ENCODE measurements around the gene WDR27.

WDR27 gene

DNA sequence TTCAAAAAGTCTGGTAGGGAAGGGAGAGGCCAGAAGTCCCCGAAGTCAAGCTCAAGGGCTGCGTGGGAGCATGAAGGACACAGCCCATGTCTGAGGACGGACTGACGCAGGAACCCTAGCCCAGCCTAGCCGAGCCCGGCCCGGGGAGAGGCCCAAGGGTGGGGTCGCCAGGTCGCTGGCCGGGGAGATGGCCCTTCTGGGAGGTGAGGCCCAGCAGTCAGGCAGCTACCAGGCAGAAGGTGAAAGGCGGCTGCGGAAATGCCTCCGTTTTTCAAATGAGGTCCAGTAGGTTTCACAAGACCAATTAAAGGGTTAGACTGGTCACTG lies 44.6 kb downstream of the WDR27 start:
- Histone ChIP-seq H3K36me3 (replicated peaks; ENCODE audit: insufficient read depth, low read length) (no peaks in the 10 kb centered on the region), H3K27me3 (replicated peaks; ENCODE audit: insufficient read depth, low read length) (no peaks in the 10 kb centered on the region), H3K79me2 (ENCODE audit: low read length) (no peaks in the 10 kb centered on the region), H3K4me2 (ENCODE audit: low read depth, low read length) (no peak overlapping the region), H3K4me3 (ENCODE audit: low read length) (no peak overlapping the region), H3K9me2 (replicated peaks; ENCODE audit: insufficient read depth, low read length) (no peaks in the 10 kb centered on the region), H3K9me3 (replicated peaks; ENCODE audit: insufficient read depth, low read length) (no peaks in the 10 kb centered on the region), H3K9ac (ENCODE audit: low read length) (no peak overlapping the region), H2AFZ (ENCODE audit: low read length) (no peak overlapping the region), H4K20me1 (ENCODE audit: insufficient read depth, low read length) (no peaks in the 10 kb centered on the region), H3K27ac (ENCODE audit: low read length) (no peak overlapping the region), H3F3A (ENCODE audit: insufficient read depth, low read length) (no peaks in the 10 kb centered on the region), H3K4me1 (ENCODE audit: low read length) (no peaks in the 10 kb centered on the region)
- no peak for DNase-seq
- TF ChIP-seq EZH2 (optimal IDR thresholded peaks at IDR 0.05; ENCODE audit: low read depth, low read length) (no peak), EZH2phosphoT487 (IDR thresholded peaks at IDR 0.05; ENCODE audit: low read length) (no peak)
- TF ChIP-seq, protein P1, sequence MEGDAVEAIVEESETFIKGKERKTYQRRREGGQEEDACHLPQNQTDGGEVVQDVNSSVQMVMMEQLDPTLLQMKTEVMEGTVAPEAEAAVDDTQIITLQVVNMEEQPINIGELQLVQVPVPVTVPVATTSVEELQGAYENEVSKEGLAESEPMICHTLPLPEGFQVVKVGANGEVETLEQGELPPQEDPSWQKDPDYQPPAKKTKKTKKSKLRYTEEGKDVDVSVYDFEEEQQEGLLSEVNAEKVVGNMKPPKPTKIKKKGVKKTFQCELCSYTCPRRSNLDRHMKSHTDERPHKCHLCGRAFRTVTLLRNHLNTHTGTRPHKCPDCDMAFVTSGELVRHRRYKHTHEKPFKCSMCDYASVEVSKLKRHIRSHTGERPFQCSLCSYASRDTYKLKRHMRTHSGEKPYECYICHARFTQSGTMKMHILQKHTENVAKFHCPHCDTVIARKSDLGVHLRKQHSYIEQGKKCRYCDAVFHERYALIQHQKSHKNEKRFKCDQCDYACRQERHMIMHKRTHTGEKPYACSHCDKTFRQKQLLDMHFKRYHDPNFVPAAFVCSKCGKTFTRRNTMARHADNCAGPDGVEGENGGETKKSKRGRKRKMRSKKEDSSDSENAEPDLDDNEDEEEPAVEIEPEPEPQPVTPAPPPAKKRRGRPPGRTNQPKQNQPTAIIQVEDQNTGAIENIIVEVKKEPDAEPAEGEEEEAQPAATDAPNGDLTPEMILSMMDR (IDR thresholded peaks at IDR 0.05; ENCODE audit: low read length): no peak

DNA sequence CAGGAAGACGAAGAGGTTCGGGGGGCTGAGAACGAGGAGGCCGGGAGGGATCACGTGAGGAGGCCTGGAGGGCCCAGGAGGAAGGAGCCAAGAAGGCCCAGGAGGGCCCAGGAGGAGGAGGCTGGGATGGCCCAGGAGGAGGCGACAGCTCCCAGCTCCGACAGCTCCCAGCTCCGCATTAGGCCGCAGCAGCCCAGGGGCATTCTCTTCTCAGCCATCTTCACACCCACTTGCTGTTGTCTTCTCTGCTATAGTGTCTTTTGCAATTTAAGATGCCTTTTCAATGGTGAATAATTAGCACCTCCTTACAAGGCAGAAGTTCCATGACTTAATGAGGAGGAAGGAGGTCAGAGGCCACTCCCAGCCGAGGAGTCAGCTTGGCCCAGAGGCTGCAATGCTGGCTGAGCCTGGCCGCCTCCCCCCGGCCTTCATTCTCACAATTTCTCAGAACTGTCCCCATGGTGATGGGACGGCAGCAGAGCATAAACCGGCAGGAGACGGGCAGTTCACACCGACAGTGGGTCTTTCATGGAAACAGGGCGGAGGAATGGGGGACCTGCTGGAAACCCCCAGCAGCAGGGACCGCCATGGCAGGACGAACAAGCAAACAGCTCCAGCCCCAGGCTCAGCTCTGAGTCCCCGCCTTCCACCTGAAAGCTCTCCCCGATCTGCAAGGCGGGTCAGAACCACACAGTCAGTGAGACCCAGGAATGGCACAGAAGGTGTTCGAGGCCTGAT lies 45.1 kb downstream of the WDR27 start:
- no peak overlapping the region for H3K9ac ChIP-seq (ENCODE audit: low read length)

DNA sequence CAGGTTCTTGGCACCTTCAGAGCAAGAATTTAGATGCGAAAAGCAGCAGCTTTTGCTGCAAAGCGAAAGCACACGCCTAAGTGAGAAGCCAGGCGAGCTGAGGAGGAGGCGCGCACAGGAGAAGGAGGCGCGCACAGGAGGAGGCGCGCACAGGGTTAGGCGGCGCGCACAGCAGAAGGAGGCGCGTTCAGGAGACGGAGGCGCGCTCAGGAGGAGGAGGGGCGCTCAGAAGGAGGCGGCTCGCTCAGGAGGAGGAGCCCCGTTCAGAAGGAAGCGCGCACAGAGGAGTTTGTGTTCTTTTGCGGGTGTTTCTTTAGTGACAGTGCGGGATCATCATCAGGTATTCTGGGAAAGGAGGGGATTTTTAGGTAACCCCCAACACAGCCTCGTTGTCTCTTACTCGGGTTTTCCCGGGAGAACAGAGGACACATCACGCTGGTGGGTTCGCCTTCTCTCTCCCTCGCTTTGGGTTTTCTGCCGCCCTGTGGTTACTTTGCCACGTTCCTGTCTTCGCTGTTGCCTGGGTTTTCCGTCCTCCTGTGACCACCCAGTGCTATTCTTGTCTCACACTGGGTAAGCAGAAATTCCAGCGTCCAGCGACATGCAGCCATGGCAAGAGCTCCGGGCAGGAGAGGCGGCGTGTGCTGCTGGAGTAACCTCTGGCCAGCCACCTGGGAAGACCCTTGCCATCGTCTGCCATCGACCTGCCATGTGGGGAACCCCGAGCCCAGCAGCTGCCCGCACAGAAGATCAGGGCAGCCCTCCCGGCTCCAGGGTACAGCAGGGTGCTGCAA lies 47.0 kb downstream of the WDR27 start:
- TF ChIP-seq EZH2 (optimal IDR thresholded peaks at IDR 0.05; ENCODE audit: low read depth, low read length) (no peak), EZH2phosphoT487 (IDR thresholded peaks at IDR 0.05; ENCODE audit: low read length) (no peak)
- TF ChIP-seq, protein P1 (IDR thresholded peaks at IDR 0.05; ENCODE audit: low read length): no peak
- H3K27me3 ChIP-seq (replicated peaks; ENCODE audit: insufficient read depth, low read length): no peaks in the 10 kb centered on the region
- no peak overlapping the region for H3K4me3 ChIP-seq (ENCODE audit: low read length)
- no peaks in the 10 kb centered on the region for H3K79me2 ChIP-seq (ENCODE audit: low read length)
- H2AFZ ChIP-seq (ENCODE audit: low read length): no peak overlapping the region
- H3K4me1 ChIP-seq (ENCODE audit: low read length): no peaks in the 10 kb centered on the region
- H3K36me3 ChIP-seq (replicated peaks; ENCODE audit: insufficient read depth, low read length): no peaks in the 10 kb centered on the region
- no peak overlapping the region for H3K9ac ChIP-seq (ENCODE audit: low read length)
- no peaks in the 10 kb centered on the region for H3K9me3 ChIP-seq (replicated peaks; ENCODE audit: insufficient read depth, low read length)
- no peak overlapping the region for H3K27ac ChIP-seq (ENCODE audit: low read length)
- H4K20me1 ChIP-seq (ENCODE audit: insufficient read depth, low read length): no peaks in the 10 kb centered on the region
- no peak for DNase-seq
- H3K9me2 ChIP-seq (replicated peaks; ENCODE audit: insufficient read depth, low read length): no peaks in the 10 kb centered on the region
- H3F3A ChIP-seq (ENCODE audit: insufficient read depth, low read length): no peaks in the 10 kb centered on the region
- no peak overlapping the region for H3K4me2 ChIP-seq (ENCODE audit: low read depth, low read length)

More for the DNA sequence above, 45.1 kb downstream of the WDR27 start:
- H3K4me1 ChIP-seq (ENCODE audit: low read length): no peaks in the 10 kb centered on the region
- TF ChIP-seq EZH2 (optimal IDR thresholded peaks at IDR 0.05; ENCODE audit: low read depth, low read length) (no peak), EZH2phosphoT487 (IDR thresholded peaks at IDR 0.05; ENCODE audit: low read length) (no peak)
- TF ChIP-seq, protein P1 (IDR thresholded peaks at IDR 0.05; ENCODE audit: low read length): no peak
- no peaks in the 10 kb centered on the region for H3K27me3 ChIP-seq (replicated peaks; ENCODE audit: insufficient read depth, low read length)
- no peaks in the 10 kb centered on the region for H3K9me3 ChIP-seq (replicated peaks; ENCODE audit: insufficient read depth, low read length)
- no peaks in the 10 kb centered on the region for H4K20me1 ChIP-seq (ENCODE audit: insufficient read depth, low read length)
- no peaks in the 10 kb centered on the region for H3F3A ChIP-seq (ENCODE audit: insufficient read depth, low read length)
- H3K79me2 ChIP-seq (ENCODE audit: low read length): no peaks in the 10 kb centered on the region
- no peaks in the 10 kb centered on the region for H3K36me3 ChIP-seq (replicated peaks; ENCODE audit: insufficient read depth, low read length)
- no peak overlapping the region for H3K4me3 ChIP-seq (ENCODE audit: low read length)
- H3K9me2 ChIP-seq (replicated peaks; ENCODE audit: insufficient read depth, low read length): no peaks in the 10 kb centered on the region
- no peak for DNase-seq
- H3K27ac ChIP-seq (ENCODE audit: low read length): no peak overlapping the region
- H3K4me2 ChIP-seq (ENCODE audit: low read depth, low read length): no peak overlapping the region
- no peak overlapping the region for H2AFZ ChIP-seq (ENCODE audit: low read length)
